PC-3 (cell line): Measurements from ENCODE around the gene APOE.

Experiments
- EZH2 ChIP-seq: fragments of 300-600 bp; sonication (generic); IDR thresholded peaks from one replicate; pipeline ENCODE4 v1.6.1; 2017; ENCODE audit warnings: antibody characterized with exemption, mild to moderate bottlenecking, low read length; ENCODE audit not compliant: unreplicated experiment
- TF ChIP-seq, protein P1 (sequence below): fragments of 300-600 bp; sonication (generic); conservative IDR thresholded peaks from 2 replicates; pipeline ENCODE4 v1.5.1; 2017; ENCODE audit warnings: antibody characterized with exemption, low read depth, mild to moderate bottlenecking, low read length

DNA sequence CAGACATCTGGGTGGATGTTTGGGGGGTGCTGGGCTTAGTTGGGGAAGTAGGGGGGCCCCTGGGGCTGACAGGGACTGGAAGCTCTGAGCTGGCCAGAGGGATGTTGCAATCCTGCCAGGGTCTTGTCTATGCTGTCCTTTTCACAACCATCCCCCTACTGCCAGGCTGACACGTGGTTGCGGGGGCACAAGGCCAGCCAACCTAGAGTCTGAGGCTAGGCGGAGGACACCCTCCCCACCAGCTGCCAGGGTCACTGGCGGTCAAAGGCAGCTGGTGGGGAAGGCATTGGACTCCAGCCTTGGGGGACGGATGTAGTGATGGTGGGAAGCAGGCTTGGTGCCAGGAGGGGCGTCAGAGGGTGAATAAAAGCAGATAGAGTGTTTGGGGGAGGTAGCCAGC, 7.3 kb downstream of the APOE start:
- TF ChIP-seq, protein P1, sequence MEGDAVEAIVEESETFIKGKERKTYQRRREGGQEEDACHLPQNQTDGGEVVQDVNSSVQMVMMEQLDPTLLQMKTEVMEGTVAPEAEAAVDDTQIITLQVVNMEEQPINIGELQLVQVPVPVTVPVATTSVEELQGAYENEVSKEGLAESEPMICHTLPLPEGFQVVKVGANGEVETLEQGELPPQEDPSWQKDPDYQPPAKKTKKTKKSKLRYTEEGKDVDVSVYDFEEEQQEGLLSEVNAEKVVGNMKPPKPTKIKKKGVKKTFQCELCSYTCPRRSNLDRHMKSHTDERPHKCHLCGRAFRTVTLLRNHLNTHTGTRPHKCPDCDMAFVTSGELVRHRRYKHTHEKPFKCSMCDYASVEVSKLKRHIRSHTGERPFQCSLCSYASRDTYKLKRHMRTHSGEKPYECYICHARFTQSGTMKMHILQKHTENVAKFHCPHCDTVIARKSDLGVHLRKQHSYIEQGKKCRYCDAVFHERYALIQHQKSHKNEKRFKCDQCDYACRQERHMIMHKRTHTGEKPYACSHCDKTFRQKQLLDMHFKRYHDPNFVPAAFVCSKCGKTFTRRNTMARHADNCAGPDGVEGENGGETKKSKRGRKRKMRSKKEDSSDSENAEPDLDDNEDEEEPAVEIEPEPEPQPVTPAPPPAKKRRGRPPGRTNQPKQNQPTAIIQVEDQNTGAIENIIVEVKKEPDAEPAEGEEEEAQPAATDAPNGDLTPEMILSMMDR, result no peak
- TF ChIP-seq EZH2, result no peak
